GM19372 (cell line): Measurements from ENCODE around the gene JAZF1.
"Not testable (repeated sequence)": the region's sequence is repeated elsewhere in the genome, so short reads cannot be mapped to it uniquely, and the experiment has no call there.

ENCODE experiments used
- ATAC-seq: cut with Tn5 transposase; IDR thresholded peaks from one replicate; pipeline ENCODE4 v1.9.1; 2021; ENCODE audit warnings: mild to moderate bottlenecking, low read depth, moderate library complexity; ENCODE audit not compliant: unreplicated experiment

Gene JAZF1

DNA sequence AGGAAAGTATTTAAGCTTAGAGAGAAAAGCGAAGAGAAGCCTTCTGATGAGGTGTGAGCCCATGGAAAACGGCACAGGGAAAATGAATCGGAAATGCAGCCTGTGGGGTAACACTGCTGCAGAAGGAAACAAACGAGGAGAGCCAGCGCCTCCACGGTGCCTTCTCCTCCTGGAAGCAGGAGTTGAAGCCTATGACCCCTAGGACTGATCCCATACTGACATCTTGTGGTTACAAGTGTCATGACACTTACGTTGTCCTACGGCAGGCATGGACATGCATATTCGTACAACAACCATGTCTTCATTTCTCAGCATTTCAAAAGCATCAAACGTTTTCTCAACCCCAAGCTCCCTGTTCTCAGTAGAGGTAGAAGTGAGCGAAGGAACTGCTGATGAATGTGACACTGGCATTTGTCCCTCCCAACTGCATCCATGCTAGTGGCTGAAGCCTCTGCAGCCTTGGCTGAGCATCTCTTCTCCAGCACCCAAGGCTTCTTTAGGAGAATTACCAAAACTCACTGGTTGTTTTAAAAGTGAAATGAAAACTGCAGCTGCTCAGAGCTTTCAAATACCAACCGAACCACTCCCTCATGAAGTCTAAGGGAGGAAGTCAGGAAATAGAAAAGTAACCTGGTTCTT lies 160.2 kb downstream of the JAZF1 start:
- ATAC-seq: peak; percentile 57

GRCh38 chr7:28018856-28019465 lies 161.6 kb downstream of the JAZF1 start:
- ATAC-seq: no peak

DNA sequence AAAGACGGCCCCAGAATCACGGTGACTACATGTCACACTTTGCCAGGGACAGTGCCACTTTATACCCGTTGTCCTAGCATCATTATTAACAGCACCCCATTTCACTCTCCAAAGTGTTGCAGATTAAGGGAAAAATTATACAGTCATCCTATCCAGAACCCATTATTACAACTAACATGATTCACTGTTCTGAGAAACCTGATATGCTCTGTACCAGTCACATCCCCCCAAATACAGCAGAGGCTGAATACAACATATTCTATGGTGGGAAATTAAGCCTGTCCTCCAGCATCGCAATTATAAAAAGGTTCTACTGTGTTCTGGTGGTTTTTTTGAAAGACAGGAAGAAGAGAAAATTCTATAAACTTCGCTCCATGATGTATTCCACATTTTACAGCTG lies 162.1 kb downstream of the JAZF1 start:
- no peak for ATAC-seq

- ATAC-seq: no peak
Measured at GRCh38 chr7:28018020-28018419, 162.6 kb downstream of the JAZF1 start.

- no peak for ATAC-seq
Measured at GRCh38 chr7:28017372-28017771, 163.2 kb downstream of the JAZF1 start.

- ATAC-seq: no peak
Measured at GRCh38 chr7:28016297-28016696, 164.3 kb downstream of the JAZF1 start.

- ATAC-seq: no peak
Measured at GRCh38 chr7:28015169-28015568, 165.4 kb downstream of the JAZF1 start.

- not testable (repeated sequence) for ATAC-seq
Measured at GRCh38 chr7:28014340-28014739, 166.3 kb downstream of the JAZF1 start.

DNA sequence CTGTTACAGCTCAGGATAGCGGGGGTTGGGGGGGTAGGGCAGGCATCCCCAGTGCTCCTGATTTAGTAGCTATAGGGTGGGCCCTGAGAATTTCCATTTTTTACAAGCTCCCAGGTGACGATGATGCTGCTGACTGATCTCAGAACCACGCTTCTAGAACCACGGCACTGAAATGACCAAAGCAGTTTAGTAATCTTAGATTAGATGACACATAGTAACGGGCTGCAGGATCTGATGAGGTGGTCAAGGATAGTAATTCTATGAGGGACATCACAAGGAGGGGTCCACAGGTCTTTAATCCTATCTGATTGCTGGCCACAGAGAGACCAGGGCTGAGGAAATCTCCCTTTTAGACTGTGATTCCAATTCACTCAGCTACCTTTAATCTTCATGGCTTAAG lies 167.2 kb downstream of the JAZF1 start:
- ATAC-seq: no peak

GRCh38 chr7:28013019-28013418 lies 167.6 kb downstream of the JAZF1 start:
- ATAC-seq: no peak

DNA sequence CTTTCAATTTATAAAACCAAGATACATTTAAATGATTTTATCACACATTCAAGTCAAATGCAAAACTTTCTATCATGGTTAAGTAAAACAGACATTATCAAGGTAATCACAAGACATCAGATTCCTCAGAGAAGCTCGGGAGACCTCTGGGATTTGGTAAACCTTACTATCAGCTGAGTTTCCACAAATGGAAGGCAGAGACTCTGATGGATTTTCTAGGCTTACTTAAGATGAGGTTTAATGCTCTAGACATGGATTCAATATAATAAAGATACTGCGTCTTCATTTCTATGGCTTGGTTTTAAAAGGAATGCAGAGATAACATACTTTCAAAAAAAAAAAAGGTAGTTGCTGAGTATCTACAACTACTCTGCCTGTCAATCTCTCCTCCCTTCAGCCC lies 171.7 kb downstream of the JAZF1 start:
- ATAC-seq: no peak

DNA sequence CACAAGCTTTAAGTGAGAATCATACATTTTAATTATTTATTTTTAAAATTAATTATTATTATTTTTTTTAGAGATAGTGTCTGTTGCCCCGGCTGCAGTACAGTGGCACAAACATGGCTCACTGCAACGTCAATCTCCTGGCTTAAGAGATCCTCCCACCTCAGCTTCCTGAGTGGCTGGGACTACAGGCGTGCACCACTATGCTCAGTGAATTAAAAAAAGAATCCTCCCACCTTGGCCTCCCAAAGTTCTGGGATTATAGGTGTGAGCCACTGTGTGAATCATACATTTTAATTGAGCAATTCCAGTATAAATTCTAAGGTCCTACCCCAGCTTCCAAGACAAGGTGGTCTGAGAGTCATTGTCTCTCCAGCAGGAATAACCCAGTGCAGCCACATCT lies 172.4 kb downstream of the JAZF1 start:
- no peak for ATAC-seq

GRCh38 chr7:28006491-28006890 lies 174.1 kb downstream of the JAZF1 start:
- ATAC-seq: no peak

DNA sequence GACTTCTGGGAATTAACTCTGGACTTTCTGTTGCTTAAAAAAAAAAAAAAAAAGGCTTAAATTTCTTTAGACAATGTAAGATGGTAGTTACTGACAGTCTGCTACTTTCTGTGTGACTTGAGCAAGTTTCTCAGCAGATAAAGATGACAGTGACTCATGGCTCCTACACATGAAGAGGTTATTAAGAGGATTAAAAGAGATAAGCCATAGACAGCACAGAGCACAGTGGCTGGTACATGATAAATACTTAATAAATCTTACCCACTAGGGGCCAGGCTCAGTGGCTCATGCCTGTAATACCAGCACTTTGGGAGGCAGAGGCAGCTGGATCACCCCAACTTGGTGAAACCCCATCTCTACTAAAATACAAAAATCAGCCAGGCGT lies 174.8 kb downstream of the JAZF1 start:
- no peak for ATAC-seq

DNA sequence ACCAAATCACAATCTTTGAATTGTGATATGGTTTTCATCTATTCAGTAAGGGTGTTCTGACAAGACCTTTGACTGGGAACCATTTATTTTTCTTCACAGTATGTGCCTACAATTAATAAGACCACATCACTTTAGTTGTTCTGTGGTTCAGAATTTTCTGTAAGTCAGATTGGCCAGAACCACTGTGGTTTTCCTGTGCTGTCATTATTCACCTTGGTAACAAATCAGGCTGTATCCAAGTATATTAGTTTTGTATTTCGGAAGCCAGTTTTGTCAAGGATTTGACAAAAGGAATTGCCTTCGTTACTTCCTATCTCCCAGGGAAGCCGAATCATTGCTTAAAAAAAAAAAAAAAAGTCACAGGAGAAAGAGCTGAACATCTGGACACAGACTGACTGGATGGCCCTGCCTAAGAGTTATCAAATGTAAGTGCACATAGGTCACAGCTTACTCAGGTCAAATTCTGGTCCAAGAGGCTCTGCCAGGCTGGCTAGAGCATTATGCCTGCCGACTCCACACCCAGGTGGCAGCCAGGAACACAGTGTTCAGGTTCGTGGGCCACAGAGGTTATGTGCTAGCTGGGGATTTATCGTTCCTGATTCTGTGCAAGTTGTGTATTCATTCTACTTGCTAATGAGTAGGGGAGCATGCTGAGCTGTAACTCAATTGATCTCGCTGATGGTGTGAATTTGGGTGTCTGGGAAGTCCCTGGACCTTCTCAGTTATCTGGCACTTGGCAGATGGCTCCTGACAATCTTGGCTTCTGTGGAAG lies 175.3 kb downstream of the JAZF1 start:
- ATAC-seq: no peak

DNA sequence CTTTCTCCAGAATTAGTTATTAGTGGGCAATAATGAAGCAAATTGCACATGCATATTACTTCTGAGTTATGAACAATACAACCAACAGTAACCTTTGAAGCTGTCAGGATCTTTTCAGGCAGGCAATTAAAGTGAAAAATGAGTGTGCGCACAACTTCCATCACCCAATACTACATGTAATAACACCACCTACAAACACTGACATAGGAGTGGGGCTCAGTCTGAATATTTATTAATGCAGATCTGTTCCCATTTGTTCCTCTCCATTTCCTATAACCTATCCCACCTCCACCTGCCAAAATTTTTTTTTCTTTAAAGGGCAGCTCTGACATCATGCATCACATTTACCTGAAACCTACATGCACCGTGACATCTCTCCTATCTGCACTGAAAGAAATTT lies 177.2 kb downstream of the JAZF1 start:
- no peak for ATAC-seq

- ATAC-seq: no peak
Measured at GRCh38 chr7:28002638-28003037, 178.0 kb downstream of the JAZF1 start.

- no peak for ATAC-seq
Measured at GRCh38 chr7:28001896-28002295, 178.7 kb downstream of the JAZF1 start.

DNA sequence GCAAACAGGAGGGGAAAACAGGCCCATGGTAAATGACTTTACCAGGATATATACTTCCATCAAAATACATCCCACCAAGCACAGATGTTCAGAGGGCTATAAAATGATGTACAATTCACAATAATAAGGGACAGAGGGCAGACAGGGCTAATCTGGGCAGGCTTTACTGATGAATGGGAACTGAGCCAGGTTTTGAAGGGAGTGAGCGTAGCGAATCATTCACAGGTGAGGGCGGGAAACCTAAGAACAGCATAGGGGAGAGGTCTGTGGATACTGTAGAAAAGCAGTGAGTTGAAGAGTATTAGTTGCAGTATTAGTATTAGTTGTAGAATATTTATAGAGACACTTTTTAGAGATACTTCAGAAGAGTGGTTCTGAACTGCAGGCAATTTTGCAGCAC lies 180.8 kb downstream of the JAZF1 start:
- no peak for ATAC-seq

DNA sequence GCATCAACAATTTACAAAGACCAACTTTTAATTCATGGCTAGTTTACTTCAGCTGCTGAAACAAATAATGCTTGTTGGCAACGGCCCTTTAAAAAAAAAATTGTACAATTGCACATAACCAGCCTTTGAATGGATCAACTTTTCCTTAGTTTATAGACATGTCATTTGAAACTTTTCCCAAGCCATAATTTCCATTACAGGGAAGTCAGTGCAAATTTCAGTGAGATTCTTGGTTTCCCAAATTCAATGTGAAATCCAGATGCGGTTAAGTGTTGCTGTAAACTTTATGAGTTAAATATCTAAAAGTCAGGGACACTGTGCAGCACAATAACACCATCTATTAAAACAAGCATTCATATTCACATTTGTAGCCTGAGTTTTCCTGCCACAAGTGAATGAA lies 182.2 kb downstream of the JAZF1 start:
- no peak for ATAC-seq

GRCh38 chr7:27997188-27997707 lies 183.3 kb downstream of the JAZF1 start:
- no peak for ATAC-seq

DNA sequence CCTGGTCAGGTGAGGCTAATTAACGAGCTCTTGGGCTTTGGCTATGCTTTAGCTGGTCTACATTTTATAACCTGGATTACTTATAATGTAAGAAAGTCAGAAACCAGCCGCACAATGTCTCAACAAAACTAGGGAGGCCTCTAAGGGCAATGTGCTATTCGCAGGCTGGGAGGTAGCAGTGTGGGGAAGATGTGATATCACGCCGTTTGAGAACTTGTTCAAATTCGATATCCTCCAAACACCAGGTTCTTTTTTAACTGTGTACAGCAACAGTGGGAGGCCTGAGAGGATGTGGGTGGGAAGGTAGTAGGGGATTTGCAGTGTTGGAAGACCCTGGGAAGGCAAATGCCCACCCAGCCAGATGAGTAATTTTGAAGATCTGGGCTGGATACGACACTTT lies 184.5 kb downstream of the JAZF1 start:
- no peak for ATAC-seq
